Fibroblast of lung (primary cell): ENCODE data around the gene YJEFN3.

ENCODE experiments used
- EZH2 ChIP-seq: IDR thresholded peaks from 2 replicates; pipeline ENCODE4 v1.5.1; 2012; ENCODE audit warnings: low read length, control low read depth, mild to moderate bottlenecking; ENCODE audit errors: missing control alignments
- TF ChIP-seq, protein P1 (sequence below), 2 donors: IDR thresholded peaks in 1 of 2; conservative IDR thresholded peaks in 1 of 2; 1 replicate in 1 of 2; 2 replicates in 1 of 2; pipeline ENCODE4 v1.5.1; 2011 to 2012; ENCODE audit warnings: low read length in 2 of 2, control low read depth in 1 of 2, inconsistent platforms in 1 of 2, low read depth in 1 of 2, mild to moderate bottlenecking in 1 of 2

DNA sequence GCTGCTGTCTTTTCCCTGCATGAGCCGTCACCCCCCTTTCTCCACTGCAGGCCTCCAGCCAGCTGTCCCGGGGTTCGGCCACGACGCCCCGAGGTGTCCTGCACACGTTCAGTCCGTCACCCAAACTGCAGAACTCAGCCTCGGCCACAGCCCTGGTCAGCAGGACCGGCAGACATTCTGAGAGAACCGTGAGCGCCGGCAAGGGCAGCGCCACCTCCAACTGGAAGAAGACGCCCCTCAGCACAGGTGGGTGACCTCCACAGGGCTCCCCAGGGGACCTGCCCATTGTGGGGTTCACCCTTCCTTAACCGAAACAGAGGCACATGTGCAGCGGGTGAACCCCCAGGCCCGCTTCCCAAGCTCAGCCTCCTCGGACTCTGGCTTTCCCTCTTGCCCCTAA is 26.4 kb upstream of the YJEFN3 start:
- TF ChIP-seq, protein P1, sequence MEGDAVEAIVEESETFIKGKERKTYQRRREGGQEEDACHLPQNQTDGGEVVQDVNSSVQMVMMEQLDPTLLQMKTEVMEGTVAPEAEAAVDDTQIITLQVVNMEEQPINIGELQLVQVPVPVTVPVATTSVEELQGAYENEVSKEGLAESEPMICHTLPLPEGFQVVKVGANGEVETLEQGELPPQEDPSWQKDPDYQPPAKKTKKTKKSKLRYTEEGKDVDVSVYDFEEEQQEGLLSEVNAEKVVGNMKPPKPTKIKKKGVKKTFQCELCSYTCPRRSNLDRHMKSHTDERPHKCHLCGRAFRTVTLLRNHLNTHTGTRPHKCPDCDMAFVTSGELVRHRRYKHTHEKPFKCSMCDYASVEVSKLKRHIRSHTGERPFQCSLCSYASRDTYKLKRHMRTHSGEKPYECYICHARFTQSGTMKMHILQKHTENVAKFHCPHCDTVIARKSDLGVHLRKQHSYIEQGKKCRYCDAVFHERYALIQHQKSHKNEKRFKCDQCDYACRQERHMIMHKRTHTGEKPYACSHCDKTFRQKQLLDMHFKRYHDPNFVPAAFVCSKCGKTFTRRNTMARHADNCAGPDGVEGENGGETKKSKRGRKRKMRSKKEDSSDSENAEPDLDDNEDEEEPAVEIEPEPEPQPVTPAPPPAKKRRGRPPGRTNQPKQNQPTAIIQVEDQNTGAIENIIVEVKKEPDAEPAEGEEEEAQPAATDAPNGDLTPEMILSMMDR (conservative IDR thresholded peaks at IDR 0.05 in 1 of 2, IDR thresholded peaks at IDR 0.05 in 1 of 2; ENCODE audit: low read depth in 1 of 2, low read length in 2 of 2): no peak
- no peak for TF ChIP-seq EZH2
